GM21717 (cell line): Measurements from ENCODE around the gene CFAP251.
"Not testable (repeated sequence)": the region's sequence is repeated elsewhere in the genome, so short reads cannot be mapped to it uniquely, and the experiment has no call there.

ENCODE experiments used
- ATAC-seq: cut with Tn5 transposase; IDR thresholded peaks from one replicate; pipeline ENCODE4 v1.9.1; 2021; ENCODE audit warnings: mild to moderate bottlenecking, moderate library complexity; ENCODE audit not compliant: unreplicated experiment

The CFAP251 gene, protein sequence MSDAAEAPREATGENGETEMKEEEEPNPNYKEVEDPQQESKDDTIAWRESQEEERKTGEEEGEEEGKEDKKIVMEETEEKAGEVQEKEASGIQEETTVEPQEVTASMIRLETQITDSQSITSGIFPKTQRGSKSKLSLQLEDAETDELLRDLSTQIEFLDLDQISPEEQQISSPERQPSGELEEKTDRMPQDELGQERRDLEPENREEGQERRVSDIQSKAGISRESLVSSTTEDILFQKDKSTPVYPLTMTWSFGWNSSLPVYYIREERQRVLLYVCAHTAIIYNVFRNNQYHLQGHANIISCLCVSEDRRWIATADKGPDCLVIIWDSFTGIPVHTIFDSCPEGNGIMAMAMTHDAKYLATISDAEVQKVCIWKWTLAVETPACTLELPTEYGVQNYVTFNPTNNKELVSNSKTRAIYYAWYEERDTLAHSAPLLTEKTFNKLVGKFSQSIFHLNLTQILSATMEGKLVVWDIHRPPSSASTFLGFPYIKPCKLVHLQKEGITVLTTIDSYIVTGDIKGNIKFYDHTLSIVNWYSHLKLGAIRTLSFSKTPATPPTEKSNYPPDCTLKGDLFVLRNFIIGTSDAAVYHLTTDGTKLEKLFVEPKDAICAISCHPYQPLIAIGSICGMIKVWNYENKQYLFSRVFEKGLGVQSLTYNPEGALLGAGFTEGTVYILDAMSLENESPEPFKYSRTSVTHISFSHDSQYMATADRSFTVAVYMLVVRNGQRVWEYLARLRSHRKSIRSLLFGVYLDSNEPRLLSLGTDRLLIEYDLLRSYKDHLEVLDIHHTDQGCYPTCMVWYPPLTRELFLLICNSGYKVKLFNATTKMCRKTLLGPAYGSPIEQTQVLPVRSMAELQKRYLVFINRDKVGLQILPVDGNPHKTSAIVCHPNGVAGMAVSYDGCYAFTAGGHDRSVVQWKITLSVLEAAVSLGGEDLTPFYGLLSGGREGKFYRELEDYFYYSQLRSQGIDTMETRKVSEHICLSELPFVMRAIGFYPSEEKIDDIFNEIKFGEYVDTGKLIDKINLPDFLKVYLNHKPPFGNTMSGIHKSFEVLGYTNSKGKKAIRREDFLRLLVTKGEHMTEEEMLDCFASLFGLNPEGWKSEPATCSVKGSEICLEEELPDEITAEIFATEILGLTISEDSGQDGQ

DNA sequence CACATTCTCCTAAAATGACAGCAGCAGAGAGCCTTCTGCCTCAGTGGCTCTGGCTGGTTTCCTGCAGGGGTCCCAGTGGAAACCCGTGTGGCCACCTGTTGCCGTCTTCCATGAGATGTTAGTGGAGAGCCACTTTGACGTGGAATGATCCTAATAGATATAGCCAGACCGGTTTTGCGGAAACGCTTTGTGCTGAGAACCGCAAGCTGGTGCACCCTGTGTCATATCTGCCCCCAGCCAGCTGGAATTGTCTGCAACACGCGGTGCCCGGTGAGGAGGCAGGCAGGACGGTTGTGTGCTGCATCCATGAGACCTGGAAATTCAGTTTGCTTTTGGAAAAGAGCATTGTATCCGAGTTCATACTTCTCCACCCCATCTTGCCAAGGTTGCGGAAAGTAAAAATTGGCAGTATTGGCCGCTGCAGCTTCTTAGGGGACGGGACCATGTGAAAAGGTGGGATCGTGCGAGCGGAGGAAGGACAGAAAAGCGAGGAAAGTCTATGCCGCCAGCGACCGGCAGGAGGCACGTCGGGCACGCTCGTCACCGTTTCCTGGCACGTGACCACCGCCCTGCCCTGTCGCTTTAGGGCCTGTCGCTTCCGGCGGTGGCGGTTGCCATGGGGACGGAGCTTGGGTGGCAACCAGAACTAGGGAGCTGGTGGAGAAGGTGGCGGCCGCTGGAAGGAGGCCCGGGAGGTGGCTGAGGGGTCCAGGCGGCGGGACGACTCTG, at the start of gene CFAP251:
Gene CFAP251, plus strand, starts transcription at position 643 of the 729 bp plus-strand sequence. CDS start 2,714 bp downstream, outside the sequence.
- ATAC-seq, result peak; percentile 83

DNA sequence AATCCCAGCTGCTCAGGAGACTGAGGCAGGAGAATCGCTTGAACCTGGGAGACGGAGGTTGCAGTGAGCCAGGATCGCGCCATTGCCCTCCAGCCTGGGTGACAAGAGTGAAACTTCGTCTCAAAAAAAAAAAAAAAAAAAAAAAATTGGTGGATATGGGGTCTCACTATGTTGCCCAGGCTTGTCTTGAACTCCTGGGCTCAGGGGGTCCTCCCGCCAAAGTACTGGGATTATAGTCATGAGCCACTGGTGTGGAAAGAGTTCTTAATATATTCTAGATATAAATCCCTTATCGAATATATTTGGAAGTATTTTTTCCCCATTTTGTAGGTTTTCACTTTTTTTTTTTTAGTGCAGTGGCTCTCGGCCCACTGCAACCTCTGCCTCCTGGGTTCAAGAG, 49.2 kb upstream of the CFAP251 start:
- ATAC-seq, result not testable (repeated sequence)

DNA sequence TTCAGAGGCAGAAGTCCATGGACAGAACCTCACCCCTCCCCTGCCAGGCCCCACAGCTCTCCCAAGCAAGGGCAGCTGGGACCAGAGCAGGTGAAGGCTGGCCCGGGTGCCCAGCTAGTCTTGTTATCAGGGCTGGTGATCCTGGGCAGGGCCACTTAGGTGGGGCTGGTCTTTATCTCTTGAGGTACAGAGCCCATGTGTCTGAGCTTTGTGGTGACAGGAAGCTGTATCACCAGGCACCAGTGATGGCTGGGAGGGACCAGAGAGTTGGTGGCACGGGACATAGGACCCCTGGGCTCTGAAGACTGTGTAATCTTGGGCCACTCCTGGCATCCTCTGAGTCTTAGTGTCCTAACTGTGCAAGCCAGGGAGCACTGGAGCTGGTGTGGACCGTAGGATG, 46.9 kb upstream of the CFAP251 start:
- ATAC-seq, result no peak

DNA sequence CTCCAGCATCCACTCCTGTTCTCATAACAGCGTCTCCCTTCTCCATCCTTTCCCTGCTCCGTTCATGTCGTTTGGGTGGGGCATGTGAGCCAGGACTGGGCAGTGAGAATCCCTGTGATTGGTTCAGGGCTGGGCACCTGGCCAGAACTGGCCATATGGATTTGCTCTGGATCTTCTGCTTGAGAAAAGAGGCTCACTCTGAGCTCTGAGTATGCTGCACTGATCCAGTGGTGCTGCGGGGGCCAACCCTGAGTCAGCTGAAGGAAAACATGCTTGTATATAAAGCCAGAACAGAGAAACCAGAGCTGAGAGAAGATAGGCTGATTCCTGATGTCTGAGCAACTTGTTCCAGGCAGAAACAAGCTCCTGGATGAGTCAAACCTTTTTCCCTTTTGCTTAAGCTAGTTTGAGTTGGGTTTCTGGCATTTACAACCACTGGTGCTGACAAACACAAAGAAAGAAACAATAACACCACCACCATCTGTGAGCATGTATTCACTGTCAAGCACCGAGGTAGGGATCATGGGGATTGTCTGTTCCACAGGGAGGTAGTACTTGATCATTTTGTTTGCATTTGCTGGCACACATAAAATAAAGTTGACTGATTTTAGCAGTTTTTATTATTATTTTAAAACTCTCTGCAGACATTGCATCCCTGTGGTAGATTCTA, 45.7 kb upstream of the CFAP251 start:
- no peak for ATAC-seq

DNA sequence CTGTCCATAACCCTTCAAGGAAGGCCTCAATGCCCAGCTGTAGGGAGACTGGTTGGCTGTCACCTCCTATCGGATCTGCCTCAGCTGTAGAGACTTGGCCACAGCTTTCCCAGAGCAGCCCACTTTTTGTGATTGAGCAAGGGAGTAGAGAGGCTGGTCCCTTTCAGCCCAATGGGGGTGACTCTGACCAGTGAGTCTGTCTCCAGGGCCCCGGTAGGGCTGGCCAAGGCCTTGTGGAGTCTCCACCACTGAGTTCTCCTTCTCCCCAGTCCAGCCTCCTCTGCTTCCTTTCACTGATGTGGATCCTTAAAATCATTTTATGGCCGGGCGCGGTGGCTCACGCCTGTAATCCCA, 45.2 kb upstream of the CFAP251 start:
- no peak for ATAC-seq

DNA sequence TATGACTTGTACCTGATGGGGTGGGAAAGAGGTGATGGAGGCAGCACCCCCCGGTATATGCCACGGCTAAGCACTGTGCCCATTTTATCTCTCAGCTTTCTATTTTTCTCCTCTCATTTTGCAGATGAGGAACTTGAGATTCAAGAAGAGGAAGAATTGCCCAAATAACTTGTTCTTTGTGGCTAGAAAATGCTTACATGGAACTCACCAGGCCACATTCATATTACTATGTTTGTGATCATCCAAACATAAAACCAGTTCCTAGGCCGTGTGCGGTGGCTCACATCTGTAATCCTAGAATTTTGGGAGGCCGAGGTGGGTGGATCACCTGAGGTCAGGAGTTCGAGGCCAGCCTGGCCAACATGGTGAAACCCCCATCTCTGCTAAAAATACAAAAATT, 44.3 kb upstream of the CFAP251 start:
- ATAC-seq, result no peak

DNA sequence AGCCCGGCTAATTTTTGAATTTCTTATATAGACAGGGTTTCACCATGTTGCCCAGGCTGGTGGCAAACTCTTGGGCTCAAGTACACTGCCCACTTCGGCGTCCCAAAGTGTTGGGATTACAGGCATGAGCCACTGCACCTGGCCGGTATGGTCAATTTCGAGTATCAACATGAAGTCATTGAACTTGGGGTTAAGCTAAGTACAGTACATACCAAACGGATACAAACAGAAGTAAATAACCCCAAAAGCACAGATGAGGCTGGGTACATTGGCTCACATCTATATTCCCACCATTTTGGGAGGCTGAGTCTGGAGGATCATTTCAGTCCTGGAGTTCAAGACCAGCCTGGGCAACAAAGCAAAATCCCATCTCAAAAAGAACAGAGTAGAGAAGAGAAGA, 42.8 kb upstream of the CFAP251 start:
- no peak for ATAC-seq

DNA sequence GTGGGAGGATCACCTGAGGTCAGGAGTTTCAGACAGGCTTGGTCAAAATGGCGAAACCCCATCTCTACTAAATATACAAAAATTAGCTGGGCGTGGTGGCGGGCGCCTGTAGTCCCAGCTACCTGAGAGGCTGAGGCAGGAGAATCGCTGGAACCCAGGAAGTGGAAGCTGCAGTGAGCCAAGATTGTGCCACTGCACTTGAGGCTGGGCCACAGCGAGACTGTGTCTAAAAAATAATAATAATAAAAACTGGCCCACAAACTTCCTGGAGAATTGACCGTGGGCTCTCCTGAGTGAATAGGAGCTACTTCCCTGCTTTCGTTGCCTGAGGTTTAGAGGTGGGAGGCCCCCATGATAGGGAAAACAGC, 42.3 kb upstream of the CFAP251 start:
- not testable (repeated sequence) for ATAC-seq

DNA sequence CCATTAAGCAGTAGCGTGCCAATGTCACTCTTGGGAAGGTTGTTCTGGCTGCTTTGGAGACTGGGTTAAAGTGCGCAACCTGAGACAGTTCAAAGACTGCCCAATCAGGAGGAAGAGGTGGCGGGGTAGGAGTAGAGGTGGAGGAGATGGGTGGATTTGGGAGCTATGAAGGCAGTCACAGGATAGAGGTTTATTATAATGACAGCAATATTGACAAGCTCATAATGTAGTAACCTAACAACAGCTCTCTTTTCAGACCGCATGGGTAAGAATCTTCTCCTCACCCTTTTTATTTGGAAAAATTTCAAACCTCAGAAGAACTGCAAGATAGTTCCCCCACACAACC, 35.1 kb upstream of the CFAP251 start:
- ATAC-seq, result no peak

DNA sequence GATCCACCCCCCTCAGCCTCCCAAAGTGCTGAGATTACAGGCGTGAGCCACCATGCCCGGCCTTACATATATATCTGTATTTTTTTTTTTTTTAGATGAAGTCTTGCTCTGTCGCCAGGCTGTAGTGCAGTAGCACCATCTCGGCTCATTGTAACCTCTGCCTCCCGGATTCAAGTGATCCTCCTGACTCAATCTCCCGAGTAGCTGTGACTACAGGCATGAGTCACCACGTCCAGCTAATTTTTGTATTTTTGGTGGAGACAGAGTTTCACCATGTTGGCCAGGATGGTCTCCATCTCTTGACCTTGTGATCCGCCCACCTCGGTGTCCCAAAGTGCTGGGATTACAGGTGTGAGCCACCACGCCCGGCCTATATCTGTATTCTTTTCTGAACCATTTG, 33.3 kb upstream of the CFAP251 start:
- ATAC-seq, result not testable (repeated sequence)

DNA sequence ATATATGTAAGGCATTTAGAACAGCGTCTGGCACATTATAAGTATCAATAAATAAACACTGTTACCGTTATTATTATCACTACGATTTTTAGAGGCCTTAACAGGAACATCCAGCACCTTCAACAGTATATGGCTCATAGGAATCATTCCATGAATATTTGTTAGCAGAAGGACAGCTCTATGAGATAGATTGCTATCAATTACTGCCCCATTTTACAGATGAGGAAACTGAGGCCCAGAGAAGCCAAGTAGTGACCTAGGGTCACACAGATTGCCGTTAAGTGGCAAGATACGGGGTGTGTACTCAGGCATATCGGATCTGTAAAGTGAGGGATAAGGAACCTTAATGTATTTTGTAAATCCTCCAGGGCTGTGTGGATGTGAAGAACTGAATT, 30.3 kb upstream of the CFAP251 start:
- no peak for ATAC-seq

DNA sequence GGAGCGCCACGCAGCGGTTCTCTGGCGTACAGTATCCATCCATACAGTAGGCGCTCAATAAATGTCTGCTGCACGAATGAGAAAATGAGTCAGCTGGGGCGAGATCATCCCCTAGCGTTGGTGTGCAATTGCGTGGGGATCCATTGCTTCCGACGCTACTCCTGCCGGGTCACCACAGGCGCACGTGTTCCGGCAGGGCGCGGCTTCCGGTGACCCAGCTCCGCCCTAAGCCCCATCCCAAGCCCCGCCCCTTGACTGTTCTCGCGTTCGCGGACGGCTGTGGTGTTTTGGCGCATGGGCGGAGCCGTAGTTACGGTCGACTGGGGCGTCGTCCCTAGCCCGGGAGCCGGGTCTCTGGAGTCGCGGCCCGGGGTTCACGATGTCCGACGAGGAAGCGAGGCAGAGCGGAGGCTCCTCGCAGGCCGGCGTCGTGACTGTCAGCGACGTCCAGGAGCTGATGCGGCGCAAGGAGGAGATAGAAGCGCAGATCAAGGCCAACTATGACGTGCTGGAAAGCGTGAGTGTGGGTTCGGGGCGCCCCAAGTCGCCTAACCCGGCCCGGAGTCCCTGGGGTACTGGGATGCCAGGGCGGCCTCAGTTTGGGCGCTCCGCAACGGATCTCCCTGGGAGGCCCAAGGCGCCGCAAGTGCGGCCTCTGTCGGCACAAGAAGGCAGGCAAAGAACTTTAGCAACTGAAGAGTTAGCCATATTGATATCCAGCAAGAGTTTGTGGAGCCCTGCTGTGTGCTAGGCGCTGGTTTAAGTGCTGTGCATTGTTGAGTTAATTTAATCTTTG, 29.7 kb upstream of the CFAP251 start, which contains the start of gene PSMD9:
Gene PSMD9, plus strand, starts transcription at position 313 of the 796 bp plus-strand sequence. Its CDS starts 67 bp downstream, at position 380.
- peak; percentile 81 for ATAC-seq

DNA sequence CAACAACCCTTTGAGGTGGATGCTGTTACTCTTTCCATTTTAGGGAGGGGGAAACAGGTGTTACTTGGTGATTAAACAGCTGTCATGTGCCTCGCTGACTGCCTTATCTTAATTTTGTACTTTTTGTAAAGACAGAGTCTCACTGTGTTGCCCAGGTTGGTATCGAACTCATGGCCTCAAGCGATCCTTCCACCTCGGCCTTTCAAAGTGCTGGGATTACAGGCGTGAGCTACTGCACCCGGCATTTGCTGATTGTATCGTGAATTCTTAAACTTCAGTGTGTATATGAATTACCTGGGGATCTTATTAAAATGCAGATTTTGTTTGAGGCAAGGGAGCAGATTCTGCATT, 29.1 kb upstream of the CFAP251 start:
- no peak for ATAC-seq

DNA sequence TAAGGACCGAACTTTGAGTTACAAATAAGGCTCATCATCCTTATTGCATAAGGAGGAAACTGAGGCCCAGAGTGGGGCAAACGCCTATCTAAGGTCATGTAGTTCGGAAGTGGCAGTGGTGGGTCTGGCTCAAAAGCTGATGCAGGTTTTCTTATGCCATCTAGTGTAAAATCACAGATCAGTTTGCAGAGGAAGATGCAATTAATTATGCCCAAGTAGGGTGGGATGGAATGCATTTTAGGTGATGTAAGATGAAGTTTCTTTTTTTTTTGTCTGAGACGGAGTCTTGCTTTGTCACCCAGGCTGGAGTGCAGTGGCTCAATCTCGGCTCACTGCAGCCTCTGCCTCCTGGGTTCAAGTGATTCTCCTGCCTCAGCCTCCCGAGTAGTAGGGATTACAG, 28.7 kb upstream of the CFAP251 start:
- ATAC-seq, result not testable (repeated sequence)

DNA sequence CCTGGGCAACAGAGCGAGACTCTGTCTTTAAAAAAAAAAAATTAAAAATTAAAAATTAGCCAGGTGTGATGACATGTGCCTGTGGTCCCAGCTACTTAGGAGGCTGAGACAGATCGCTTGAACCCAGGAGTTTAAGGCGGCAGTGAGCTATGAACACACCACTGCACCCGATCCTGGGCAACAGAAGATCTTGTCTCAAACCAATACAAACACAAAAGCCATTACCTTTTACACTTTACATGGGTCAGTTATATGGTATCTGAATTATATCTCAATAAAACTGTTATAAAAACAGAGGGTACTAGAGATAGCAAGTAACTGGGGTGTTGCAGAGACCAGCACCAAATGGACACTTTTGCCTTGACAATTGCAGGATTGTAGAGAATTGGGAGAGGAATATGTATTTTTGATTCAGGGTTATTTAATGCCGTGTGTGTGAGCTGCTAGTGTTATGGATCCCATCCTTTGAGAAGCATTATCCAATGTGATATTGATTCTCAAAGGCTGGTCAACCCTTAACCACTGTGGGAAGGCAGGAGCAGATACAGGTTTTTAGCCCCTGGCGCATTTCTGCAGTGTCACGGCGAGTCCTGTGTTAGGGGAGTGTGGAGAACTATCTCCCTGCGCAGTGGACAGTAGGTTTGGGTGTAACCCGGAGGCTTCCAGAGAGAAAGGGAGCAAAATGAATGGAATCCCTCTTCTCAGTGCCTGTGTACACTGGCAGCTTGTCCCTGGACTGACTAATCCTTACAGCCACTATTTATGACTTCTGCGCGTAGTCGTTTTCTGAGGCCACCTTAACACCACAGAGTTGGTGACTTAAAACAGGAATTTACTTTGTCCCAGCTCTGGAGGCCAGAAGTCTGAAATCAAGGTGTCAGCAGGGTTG, 25.5 kb upstream of the CFAP251 start:
- no peak for ATAC-seq

DNA sequence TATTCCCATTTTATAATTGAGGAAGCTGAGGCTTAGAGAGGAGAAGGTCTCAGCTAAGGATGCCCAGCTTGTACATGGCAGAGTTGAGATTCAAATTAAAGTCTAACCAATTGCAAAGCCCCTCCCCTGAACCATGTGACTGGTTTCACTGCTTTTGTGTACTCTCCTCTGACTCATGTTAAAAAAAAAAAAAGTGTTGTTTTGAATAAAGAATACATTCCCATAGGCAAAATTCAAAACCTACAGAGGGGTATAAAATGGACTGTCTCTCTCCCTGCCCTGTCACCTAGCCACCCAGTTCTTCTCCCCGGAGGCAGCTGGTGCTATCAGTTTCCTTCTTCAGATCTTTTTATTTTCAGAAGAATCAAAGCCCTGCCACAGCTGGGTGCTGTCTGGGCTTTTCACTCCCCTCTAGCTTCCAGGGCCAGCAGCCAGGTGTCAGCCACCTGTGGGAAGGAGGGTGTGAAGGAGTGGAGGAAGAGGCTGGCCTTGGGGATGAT, 24.4 kb upstream of the CFAP251 start:
- ATAC-seq, result no peak

DNA sequence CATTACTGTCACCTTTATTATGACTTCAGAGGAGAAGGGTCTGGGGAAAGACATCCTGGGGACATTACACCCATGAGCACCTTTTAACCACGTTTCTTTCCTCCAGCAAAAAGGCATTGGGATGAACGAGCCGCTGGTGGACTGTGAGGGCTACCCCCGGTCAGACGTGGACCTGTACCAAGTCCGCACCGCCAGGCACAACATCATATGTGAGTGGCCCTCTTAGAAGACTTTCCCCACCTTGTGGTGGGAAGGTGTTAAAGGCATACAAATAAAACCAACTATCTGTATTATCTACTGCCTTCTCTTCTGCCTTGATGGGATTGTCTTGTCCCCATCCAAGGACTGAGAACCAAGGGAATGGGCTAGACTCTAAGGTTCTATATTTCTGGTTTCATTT, 23.8 kb upstream of the CFAP251 start:
- ATAC-seq, result no peak

DNA sequence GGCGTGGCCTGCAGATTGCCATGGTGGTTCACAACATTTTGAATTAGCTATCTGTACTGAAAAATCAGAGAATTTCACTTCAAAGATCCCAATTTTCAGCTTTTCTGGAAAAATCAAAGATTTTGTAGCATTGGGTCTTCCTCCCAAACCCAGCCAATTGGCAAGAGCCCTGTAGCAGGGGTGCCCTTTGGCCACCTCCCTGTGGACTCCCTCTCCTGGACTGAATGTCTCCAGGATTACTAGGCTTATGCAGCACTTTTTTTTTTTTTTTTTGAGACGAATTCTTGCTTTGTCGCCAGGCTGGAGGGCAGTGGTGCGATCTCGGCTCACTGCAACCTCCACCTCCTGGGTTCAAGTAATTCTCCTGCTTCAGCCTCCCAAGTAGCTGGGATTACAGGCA, 20.1 kb upstream of the CFAP251 start:
- no peak for ATAC-seq
